Activated CD4-positive, alpha-beta T cell treated with anti-CD3 and anti-CD28 coated beads, Interleukin-10, Interleukin-2, amounts not matched to agents 100 ng/mL and 50 ng/mL, durations not matched to agents 16 hours and 8 hours (primary cell): ENCODE results near the gene PRDM16.

Source experiments
- DNase-seq: peaks from one replicate; pipeline ENCODE4 v3.0.0-alpha.2; 2020

The PRDM16 gene

DNA sequence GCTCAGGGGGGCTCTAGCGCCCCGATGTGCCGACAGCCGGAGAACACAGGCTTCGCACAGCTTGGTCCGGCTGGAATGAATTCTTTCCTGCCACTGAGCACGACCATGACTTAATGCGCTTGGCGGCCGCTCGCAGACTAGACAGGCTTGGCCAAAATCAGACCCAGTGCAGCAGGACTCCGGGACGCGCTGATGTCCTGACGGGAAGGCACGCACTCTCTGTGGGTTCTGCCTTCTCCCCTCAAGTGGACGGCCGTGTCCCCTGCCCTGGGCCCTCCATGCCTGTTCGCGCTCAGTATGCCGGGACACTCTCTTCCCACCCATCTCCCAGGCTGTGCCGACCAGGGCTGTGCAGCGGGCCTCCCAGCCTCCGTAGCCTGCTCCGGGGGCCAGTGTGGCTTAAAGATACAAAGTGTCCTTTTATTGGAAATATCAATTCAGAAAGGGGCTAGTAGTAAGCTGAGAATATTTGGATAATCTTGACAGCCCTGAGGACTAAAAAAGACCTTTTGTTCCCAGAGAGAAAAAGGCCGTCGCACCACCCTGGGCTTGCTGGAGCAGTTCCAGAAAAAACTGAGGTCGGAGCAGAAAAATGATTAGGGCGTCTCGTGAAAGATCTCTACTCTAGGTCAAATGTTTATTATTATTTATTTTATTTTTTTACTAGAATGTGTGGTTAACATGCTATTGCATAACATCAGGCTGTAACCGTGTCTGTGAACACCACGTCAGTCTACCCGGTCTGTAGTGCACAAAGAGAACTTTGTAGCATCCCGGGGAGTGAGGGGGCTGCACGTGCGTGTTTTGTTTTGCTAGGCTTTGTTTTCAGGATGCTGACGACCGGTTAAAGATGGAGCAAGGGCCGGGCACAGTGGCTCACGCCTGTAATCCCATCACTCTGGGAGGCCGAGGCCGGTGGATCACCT lies 297.4 kb downstream of the PRDM16 start:
- no peak for DNase-seq

GRCh38 chr1:3367376-3367775 lies 298.4 kb downstream of the PRDM16 start:
- DNase-seq = no peak

- DNase-seq = no peak
These were observed 299.1 kb downstream of the PRDM16 start for GRCh38 chr1:3368059-3368458.

DNA sequence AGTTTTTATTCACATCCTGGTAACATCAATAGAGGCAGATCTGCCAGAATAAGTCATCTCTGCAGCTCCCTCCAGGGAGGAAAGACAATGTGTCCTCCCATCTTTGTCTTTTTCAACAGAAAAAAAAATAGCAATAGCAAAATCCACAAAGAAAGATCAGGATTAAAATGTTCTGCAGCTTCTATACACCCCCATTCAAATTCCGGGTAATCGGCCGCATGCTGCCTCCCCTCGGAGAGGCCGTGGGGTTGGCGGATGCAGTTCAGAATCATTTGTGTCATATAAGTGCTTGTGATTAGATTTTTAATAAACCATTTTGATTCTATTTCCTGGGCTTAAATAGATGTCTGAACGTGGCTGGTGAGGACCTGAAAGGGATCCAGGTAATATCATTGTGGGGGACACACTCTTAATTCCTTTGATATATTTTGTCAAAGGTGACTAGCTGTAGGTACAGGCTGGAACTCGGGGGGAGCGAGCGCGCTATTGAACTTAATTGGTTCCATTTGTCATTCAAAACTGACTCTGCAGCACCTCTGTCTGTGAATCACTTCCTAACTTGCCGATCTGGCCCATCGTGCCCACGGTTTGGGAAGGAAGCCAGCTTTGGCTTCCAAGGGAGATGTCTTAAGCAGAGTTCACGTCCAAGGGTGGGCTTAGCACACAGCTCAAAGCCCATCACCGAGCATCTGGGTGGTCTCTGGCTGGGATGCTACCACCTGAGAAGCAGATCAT lies 299.9 kb downstream of the PRDM16 start:
- DNase-seq = no peak

GRCh38 chr1:3369446-3370076 lies 300.6 kb downstream of the PRDM16 start:
- DNase-seq = no peak

DNA sequence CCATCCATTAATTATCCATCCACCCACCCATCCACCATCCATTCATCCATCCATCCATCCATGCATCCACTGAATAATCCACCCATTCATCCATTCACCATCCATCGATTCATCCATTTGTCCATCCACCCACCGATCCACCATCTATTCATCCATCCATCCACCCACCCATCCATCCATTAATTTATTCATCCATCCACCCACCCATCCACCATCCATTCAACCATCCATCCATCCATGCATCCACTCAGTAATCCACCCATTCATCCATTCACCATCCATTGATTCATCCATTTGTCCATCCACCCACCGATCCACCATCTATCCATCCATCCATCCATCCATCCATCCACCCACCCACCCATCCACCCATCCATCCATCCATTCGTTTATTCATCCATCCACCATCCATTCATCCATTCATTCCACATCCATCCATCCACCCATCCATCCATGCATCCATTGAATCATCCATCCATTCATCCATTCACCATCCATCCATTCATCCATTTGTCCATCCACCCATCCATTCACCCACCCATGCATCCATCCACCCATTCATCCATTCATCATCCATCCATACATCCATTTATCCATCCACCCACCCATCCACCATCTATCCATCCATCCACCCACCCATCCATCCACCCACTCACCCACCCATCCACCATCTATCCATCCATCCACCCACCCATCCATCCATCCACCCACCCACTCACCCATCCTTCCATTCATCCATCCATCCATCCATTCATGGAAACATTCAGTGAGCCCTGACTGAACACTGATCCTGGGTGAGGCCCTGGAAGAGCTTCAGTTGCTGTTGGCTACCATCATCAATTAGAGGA lies 302.1 kb downstream of the PRDM16 start:
- no peak for DNase-seq

DNA sequence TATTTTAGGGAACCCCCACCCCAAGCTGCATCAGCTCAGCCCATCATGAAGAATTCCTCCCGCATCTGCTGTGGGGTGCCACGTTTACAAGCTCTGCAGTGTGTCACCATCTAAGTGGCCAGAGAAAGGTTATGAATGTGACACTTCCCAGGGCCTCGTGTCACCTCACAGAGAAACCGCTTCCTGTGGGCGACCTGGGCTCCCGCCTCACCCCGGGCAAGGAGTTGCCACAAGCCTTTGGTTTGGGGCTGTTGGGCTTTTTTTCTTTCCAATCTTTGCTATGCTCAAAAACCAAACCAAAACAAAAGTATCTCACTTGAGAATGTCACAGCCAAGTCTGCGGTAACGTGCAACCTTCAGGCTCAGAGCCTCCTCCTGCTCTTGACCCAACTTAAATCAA lies 303.3 kb downstream of the PRDM16 start:
- peak; percentile 54 for DNase-seq

GRCh38 chr1:3373175-3373574 lies 304.2 kb downstream of the PRDM16 start:
- DNase-seq = no peak

DNA sequence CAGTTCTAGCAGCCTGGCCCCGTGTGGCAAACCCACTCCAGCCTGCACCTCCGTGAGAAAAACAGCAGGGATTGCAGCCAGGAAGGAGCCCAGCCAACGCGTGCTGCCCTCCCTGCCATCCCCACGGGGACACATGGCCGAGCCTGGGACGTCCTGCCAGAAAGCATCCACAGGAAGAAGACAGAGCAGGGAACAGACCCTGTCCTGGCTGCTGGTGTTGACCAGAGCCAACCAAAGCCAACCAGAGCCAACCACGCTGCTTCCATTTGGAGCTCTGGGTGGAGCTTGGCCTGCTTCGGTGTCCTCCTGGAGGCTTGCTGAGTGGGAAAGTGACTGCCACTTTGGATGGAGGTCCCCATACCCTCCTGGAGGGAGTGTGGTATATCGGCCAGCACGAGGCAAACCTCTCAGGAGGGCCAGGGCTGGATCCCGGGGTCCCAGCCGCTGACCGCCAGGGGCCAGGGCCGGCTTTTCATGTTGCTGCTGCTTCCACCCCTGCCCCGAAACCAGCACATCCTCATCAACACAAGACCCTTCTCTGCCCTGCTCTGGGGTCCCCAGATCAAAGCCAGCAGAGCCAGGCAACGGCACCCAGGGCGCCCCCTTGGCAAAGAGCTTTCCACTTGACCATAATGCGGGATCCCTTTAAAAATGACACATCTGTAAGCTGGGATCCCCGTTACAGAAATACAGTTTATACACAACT lies 304.9 kb downstream of the PRDM16 start:
- DNase-seq = no peak

GRCh38 chr1:3375245-3375644 lies 306.2 kb downstream of the PRDM16 start:
- no peak for DNase-seq

DNA sequence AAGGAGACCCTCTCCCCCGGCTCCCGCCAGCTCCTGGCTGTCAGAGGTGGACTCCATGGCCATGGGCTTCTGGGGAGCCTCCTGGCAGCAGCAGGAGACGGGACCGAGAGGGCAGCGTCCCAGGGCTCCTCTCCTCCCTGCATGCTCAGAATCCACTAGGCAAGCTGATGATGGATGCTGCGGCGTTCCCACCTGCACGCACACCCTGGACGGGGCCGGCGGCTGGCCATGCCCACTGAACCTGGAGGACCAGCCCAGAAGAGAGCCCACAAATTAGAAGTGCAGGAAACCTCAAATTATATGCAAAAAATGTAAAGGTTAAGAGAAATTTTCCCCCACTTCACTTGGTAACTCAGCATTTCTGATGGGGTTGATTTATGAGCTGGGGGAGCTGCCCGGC lies 308.2 kb downstream of the PRDM16 start:
- DNase-seq = no peak

DNA sequence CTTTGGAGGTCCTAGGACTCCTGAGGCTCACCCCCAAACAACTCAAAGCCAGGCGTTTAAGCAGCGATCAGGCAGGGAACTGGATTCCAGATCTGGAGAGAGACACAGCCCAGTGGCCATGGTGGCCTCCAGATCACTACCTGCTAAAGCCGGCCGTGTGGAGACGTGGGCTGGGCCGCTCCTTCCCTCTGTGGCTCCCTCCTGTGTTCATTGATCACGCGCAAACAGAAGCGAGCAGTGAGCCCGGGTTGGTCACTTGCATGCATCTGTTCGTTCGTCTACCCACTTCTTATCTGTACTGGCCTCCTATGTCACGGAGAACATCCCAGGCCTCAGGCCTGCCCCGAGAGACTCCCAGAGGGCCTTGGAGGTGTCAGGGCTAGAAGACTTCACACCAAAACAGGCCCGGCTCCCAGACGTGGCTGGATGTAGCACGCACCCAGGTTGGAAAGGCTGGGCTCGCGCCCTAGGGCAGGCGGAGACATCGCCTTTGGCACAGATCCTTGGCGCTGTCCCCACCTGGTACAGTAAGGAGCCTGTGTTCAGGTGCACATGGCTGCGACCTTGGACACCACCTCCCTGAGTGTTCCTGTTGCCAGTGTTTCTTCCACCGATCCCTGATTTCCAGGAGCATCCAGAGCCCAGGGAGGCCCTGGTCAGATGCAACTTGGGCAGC lies 308.7 kb downstream of the PRDM16 start:
- no peak for DNase-seq

GRCh38 chr1:3378411-3379208 lies 309.6 kb downstream of the PRDM16 start:
- DNase-seq = no peak

DNA sequence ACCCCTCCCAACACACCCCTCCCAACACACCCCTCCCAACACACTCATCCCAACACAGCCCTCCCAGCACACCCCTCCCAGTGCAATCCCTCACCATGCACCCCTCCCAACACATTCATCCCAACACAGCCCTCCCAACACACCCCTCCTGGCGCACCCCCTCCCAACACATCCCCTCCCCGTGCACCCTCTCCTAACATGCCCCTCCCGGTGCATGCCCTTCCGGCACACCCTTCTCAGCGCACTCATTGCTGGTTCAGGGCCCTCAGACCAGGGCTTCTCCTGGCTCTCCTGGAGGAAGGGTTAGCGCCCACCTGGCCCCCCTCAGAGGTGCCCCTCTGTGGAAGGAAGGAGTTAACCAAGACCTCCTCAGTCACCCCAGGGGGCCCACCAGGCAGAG lies 310.9 kb downstream of the PRDM16 start:
- DNase-seq = no peak

GRCh38 chr1:3380469-3380868 lies 311.5 kb downstream of the PRDM16 start:
- DNase-seq = no peak

DNA sequence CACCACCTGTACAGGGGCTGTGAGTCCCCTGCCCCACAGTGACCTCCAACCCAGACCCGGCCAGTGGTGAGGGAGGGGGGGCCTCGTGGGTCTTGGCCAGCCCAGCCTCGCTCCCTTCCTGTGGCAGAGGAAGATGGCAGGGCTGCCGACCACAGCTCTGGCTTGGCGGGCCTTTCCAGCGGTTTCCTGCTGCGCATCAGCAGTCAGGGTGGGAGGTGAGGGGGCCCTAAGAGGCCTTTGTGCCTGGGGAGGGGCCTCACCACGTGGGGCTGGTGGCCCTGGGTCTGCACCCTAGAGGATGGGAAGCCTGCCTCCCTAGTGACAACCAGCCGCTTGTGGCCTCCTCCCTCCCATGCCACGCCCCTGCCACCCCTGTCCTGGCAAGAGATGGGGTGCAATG lies 312.9 kb downstream of the PRDM16 start:
- no peak for DNase-seq

DNA sequence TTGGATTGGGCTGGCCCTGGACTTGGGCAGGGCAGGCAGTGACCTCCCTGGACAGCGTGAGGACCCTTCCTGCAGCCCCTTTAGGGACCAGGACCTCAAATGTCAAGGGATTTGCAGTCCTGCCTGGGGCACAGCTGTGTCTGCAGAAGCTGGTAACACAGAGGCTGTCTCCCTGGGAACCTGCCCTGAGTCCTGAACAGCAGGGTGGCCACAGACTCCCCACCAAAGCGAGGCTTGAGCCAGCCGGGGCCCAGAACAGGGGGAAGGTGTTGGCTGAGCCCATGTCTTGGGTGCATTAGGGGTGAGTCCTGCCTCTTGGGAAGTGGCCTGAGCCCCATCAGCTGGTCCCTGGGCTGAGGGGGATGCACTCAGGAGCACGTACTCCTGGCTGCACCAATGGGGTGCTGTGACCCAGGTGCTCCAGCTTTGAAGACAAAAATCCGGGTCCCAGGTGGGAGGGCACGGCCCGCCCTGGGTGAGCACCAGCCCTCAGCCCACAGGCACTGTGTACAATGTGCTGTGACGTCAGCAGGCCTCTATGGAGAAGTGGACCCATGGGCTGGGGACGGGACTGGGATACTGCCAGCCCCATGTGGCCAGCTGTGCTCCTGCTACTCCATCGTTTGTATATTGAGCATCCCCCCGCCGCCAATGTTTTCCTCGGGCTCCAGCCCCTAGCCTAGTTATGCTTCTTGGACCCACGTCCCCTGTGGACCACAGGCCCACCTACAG lies 313.5 kb downstream of the PRDM16 start:
- DNase-seq = no peak

DNA sequence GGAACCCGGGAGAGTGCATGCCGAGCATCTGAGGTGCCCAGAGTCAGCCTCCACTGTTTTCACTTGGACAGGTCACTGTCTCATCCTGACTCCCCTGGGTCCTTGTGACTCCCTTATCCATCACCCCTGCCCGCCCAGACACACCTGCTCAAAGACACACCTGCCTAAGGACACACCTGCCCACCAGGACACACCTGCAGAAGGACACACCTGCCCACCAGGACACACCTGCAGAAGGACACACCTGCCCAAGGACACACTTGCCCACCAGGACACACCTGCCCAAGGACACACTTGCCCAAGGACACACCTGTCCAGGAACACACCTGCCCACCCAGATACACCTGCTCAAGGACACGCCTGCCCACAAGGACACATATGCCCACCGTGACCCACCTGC lies 314.7 kb downstream of the PRDM16 start:
- DNase-seq = no peak

DNA sequence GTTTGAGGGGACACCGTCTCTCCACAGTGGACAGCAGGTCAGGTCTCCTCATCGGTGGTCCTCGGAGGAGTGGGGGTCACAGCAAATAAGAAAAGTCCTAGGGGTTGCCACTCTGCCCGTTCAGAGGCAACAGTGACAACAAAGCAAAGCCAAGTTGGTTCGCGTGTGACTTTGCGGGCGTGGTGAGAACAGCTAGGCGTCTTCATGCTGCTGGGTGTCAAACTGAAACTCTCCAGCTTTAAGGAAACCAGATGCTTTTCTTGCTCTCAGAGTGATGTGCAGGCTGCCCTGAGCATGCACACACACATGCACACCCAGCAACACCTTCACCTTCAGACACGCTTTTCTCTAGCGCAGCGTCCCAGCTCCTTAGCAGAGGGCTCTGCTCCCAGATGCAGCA lies 315.4 kb downstream of the PRDM16 start:
- DNase-seq = peak; percentile 23
